GM12872 (cell line): ENCODE results near the gene COX20.

Source experiments
- TF ChIP-seq, protein P1 (sequence below): IDR thresholded peaks from 3 replicates; pipeline ENCODE4 v1.5.1; 2011; ENCODE audit warnings: low read depth, mild to moderate bottlenecking, low read length, moderate library complexity; ENCODE audit not compliant: insufficient read depth

The COX20 gene

DNA sequence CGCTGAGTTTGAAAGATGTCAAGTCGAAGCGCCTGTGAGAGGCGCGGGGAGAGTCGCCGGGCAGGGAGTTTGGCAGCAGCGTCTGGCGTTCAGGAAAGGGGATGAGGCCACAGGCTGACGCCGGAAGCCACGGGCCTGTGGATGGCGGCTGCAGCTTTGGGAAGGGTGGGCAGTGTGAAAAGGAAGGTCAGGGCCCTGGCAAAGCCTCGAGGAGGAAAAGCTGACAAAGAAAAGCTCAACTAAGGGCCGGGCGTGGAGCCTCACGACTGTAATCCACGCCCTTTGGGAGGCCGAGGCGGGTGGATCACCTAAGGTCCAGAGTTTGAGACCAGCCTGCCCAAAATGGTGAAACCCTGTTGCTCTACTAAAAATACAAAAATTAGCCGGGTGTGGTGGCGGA, 25.2 kb upstream of the COX20 start:
- TF ChIP-seq, protein P1, sequence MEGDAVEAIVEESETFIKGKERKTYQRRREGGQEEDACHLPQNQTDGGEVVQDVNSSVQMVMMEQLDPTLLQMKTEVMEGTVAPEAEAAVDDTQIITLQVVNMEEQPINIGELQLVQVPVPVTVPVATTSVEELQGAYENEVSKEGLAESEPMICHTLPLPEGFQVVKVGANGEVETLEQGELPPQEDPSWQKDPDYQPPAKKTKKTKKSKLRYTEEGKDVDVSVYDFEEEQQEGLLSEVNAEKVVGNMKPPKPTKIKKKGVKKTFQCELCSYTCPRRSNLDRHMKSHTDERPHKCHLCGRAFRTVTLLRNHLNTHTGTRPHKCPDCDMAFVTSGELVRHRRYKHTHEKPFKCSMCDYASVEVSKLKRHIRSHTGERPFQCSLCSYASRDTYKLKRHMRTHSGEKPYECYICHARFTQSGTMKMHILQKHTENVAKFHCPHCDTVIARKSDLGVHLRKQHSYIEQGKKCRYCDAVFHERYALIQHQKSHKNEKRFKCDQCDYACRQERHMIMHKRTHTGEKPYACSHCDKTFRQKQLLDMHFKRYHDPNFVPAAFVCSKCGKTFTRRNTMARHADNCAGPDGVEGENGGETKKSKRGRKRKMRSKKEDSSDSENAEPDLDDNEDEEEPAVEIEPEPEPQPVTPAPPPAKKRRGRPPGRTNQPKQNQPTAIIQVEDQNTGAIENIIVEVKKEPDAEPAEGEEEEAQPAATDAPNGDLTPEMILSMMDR: no peak

GRCh38 chr1:244813327-244813726, 22.1 kb upstream of the COX20 start:
- TF ChIP-seq, protein P1: no peak

DNA sequence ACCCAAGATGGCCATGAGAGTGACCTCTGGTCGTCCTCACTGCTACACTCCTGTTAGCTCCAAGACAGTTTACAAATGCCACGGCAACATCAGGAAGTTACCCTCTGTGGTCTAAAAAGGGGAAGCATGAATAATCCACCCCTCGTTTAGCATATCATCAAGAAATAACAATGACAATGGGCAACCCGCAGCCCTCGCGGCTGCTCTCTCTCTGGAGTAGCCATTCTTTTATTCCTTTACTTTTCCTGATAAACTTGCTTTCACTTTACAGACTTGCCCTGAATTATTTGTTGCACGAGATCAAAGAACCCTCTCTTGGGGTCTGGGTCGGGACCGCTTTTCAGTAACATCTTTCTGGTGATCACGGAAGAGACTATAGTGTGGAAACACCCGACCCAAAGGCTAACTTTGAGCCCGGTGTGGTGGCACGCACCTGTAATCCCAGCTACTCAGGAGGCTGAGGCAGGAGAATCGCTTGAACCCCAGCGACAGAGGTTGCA, 19.8 kb upstream of the COX20 start:
- TF ChIP-seq, protein P1: no peak

- TF ChIP-seq, protein P1: no peak
Measured at GRCh38 chr1:244817415-244817894, 18.0 kb upstream of the COX20 start.

- TF ChIP-seq, protein P1: no peak
Measured at GRCh38 chr1:244820131-244820530, 15.3 kb upstream of the COX20 start.

DNA sequence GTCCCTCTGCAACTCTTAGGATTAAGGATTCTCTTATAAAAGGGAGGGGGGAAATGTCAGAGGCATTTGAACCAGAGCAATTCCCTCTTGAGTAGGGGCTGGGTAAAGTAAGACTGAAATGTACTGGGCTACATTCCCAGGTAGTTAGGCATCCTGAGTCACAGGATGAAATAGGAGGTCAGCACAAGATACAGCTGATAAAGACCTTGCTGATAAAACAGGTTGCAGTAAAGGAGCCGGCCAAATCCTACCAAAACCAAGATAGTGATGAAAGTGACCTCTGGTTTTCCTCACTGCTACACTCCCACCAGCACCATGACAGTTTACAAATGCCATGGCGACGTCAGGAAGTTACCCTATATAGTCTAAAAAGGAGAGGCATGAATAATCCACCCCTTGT, 14.3 kb upstream of the COX20 start:
- TF ChIP-seq, protein P1: no peak

- TF ChIP-seq, protein P1: no peak
Measured at GRCh38 chr1:244822878-244823277, 12.6 kb upstream of the COX20 start.
